Hematopoietic multipotent progenitor cell (in vitro differentiated cells): ENCODE results near the gene PAXX. TPM values are rescaled to one million over a fixed set of nuclear protein-coding genes. Genes with fewer than 3 reads are reported as not detected.
A peak's percentile ranks its signal among the peaks of the same experiment; 100 is the strongest.
"Not testable (repeated sequence)": the region's sequence is repeated elsewhere in the genome, so short reads cannot be mapped to it uniquely, and the experiment has no call there.

Source experiments
- DNase-seq, 3 donors: peaks; one replicate each; pipeline ENCODE4 v3.0.0-alpha.2; 2011 to 2015; ENCODE audit warnings: low read depth in 2 of 3, low spot score in 2 of 3
- total RNA-seq: library from RNA; depleted of rRNA; stranded (reverse); fragments of >200 nt; gene quantifications from one replicate; pipeline ENCODE4 v1.2.3, GENCODE V29; 2012

The PAXX gene
- total RNA-seq, 1 donor, result 16.7 TPM

DNA sequence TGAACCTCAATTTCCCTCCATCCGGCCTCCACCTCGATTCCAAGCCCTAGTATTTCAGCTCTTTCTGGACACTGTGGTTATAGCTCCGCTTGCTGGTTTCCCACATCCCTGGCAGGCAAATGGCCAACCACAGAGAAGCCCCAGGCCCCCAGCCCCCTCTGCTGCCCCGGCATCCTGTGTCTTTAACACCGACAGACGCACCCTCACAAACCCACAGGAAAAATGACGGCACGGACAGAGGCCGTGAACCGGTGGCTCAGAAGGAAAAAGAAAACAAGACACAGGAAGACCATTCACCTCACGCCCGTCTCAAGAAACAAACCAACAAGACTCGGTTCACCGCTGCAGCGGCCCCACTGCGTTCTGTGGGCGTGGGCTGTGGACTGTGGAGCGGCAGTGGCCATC, 5.6 kb downstream of the PAXX start:
- DNase-seq, result no peak

DNA sequence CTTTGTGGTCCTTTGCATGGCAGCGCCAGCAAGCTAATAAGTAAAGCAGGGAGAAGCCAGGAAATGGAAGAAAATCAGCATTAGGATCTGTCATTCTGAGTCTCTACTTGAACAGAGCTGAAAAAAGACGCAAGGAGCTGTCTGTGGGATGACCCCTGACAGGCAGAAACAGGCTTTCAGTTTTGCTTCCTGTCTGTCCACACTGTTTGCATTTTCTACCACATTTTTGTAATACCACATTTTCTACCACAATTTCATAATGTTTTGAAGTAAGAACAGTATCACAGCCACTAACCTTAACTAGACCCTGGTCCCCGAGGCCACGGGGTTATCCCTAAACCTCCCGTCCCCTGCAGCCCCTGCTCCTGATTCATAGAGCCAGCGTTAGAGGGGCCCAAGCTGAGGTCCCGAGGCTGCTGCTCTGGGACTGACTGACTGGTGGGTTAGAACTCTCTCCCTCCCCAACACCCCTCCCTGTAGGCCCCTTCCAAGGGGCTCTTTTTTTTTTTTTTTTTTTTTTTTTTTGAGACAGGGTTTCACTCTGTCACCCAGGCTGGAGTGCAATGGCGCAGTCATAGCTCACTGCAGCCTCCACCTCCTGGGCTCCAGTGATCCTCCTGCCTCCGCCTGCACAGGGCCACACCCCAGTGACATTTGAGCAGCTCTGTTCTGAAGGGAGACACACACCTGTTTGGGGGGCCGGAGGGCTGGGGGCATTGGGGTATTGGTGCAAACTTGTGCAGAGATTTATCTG, 8.1 kb downstream of the PAXX start:
- DNase-seq, result peak in 1 of 3 donors; percentile 41

DNA sequence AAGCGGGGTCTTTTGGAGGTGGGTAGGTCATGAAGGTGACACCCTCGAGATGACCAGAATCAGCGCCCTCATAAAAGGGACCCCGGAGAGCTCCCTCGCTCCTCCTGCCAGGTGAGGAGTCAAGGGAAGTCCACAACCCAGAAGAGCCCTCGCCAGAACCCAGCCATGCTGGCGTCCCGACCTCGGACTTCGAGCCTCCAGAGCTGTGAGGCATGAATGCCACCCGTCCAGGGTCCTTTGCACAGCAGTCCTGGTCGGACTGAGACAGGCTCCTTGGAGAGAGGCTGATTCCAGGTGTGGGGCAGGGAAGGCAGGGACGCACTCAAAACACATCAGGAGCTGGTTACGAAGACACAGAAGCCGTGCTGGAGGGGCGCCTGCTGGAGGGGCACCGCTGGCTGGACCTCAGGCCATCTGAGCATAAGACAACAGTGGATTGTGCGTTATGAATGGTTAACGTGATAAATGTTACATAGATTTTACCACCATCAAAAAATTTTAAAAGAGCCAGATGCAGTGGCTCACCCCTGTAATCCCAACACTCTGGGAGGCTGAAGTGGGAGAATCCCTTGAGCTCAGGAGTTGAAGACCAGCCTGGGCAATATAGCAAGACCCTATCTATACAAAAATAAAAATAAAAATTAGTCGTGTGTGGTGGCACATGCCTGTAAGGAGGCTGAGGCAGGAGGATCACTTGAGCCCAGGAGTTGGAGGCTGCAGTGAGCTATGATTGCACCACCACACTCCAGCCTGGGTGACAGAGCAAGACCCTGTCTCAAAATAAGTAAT, 9.8 kb downstream of the PAXX start:
- no peak for DNase-seq

DNA sequence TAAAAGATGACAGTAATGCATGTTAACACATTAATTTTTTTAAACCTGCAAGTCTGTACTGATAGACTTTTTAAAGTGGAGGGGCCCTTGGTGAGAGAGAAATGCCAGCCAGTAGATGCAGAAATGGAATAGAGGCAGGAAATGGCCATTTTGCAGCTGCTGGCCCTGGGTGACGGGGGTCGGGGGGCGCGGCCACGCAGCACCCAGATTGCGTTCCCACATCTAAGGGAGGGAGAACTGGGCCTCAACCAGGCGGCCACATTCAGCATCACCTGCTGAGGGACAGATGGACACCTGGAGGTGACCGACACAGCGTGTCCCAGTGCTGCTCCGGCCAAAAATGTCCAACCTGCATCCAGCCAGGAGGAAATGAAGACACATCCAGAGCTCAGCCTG, 10.4 kb downstream of the PAXX start:
- no peak for DNase-seq

DNA sequence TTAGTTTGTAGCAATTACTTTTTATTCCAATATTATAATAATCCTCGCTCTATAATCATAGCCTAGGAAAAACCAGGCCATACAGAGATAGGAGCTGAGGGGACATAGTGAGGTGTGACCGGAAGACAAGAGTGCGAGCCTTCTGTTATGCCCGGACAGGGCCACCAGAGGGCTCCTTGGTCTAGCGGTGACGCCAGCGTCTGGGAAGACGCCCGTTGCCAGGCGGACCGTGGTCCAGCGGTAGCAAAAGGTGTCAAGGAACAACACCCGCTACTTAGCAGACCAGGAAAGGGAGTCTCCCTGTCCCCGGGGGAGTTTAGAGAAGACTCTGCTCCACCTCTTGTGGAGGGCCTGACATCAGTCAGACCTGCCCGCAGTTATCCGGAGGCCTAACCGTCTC, 12.1 kb downstream of the PAXX start:
- DNase-seq, result not testable (repeated sequence)

DNA sequence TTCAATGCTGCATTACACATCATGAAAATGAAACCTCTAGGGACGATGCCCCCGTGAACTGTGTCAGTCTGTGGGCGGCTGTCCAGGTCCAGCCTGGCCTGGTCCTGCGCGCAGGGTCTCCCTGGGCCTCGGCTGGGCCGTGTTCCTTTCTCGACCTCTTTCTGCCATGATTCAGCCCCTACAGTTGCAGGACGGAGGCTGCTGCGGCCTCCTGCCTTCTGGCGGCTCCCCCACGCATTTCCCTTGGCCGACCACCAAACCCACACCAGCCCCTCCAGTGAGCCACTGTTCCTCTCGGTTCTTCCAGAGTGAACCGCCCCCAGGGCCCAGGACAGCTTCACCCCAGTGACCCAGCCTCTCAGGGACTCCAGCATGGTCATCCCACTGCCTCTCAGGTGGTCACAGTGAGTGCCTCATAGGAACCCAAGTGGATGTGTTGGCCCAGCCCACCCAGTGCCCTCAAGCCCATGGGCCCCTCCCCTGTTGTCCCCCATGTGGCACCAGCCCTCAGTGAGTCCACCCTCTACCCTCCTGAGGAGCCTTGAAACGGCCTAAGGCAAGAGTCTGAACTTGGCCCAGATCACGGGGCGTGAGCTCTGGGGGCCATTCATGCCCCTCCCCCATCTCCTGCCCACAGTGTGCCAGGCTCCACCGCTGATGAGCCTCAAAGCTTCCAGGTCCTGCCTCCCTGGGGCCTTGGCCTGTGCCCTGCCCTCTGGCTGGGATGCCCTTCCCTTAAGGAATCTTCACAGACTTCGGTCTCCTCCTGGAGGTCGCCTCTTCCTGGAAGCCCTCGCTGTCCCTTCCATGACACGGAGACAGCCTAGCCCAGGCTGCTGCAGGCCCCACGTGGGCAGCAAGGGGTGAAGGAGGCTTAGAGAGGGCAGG, 14.1 kb downstream of the PAXX start:
- peak in 1 of 3 donors; percentile 51 for DNase-seq

DNA sequence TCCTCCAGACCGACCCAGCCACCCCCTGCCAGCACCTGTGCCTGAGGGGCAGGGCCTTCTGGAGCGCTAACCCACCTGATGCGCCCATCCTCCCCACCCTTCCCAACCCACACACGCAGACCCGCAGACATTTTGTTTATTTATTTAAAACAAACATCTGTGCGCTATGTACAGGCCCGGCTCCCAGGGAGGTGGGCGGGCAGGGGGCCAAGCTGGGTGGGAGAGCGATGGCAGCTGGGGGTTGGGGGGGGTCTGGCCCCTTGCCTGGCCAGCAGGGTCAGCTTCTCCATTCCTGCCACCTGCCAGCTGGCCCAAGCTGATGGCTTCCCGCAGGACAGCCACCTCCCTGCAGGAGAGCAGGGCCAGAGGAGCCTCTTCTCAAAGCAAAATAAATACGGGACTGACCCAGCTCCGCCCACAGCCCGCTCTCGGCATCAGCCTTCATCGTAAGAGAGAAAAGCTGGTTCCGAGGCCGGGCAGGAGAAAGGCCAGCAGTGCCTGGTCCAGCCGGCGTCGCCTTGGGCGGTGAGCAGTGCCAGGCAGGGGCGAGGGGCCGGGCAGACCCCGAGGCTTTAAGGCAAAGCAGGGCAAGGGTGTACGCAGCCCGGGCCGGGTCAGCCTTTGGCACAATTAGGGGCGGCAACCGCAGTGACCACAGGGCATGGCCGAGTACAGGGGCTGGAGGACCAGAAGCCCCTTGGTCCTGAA, 15.0 kb downstream of the PAXX start:
- no peak for DNase-seq

DNA sequence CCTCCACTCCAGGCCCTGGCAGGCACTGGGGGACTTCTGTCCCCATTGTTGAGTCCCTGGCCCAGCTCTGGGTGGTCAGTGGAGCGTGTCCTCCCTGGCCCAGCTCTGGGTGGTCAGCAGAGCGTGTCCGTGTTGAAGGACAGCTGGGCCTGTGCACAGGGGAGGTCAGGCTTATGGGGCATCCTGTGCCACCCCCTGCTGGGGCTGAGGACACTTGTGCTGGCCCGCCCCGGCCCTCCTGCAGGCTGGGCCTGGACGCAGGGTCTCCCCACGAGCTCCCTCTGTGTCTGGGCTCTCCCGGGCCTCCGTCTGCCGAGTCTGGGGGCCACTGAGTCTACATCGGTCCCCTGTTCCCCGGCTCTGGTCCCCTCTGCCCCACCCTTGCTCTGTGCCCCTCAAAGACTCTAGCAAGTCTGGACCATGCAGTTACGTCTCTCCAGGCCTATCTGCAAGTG, 15.6 kb downstream of the PAXX start:
- DNase-seq, result no peak

DNA sequence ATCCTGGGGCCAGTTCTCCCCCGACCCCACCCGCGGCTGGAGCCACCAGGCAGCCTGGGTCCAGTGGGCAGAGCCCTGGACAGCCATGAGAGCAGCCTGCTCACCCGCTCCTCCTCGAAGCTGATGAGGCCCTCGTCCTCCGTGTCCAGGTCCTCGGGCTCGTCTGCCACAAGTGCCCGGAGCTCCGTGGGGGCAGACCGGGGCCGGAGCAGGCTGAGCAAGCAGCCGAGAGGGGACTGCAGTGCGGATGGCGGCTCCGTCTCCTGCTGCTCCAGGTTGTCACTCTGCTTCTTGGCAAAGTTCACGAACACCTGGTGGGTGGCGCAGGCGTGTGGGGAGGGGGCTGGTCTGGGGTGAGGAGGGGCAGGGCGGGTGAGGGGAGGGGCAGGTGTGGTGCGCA, 16.1 kb downstream of the PAXX start:
- no peak for DNase-seq

DNA sequence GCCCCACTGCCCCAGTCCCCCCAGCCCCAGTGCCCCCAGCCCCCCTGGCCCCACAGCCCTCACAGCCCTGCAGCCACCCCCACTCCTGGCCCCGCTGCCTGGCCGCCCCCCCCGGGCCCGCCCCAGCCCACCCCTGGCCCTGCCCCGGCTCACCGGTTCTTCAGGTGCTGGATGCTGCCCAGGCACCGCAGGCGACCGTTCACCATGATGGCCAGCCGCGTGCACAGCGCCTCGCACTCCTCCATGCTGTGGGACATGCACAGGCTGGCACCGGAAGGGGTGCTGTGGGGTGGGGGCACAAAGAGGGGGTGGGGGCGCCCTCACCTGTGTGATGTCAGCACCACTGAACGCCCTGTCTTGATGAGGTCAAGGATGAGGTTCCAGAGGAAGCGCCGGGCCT, 17.0 kb downstream of the PAXX start:
- DNase-seq, result no peak

DNA sequence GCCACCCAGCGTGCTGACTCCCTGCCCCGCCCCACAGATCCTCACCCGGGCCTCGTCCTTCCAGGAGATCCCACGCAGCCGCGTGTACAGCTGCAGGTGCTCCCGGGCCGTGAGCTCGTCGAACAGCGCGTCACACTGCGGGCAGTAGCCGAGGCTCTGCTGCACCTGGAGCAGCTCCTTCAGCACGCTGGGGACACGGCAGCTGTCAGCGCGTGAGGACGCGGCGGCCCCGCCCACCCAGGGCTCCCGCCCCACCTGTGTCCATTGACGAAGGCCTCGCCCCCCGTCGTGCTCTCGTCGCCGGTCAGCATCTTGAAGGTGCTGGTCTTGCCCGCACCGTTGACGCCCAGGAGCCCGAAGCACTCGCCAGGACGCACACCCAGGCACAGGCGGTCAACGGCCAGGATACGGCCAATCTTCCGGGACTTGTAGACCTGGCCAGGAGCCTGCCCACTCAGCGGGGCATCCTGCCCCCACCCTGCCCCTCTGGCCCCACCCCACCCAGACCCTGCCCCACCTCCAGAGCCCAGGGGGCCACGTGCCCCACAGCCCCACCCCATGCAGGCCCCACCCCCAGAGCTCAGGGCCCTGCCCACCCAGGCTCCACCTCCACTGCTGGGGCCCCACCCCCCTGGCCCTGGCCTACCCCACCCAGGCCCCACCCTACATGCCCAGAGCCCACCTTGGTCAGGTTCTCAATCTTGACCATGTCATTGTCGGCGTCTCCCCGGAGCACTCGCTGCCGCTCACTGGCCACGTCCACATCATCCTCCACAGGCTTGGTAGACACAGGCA, 17.9 kb downstream of the PAXX start:
- no peak for DNase-seq

DNA sequence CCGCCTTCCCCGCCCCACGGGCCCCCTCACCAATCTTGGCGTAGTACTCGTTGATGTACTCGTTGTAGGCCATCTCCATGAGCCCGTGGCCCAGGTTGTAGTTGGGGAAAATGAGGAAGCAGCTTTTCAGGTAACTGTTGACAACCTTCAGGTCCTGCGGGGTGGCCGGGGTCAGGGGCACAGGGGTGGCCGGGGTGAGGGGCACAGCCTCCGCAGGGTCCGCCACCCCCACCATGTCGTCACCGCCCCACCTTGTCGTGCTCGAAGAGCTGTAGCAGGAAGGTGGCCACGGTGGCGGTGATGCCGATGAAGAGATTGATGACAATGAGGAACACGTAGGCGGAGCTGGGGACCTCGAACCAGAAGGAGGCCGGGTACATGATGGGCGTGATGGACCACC, 18.9 kb downstream of the PAXX start:
- DNase-seq, result no peak

DNA sequence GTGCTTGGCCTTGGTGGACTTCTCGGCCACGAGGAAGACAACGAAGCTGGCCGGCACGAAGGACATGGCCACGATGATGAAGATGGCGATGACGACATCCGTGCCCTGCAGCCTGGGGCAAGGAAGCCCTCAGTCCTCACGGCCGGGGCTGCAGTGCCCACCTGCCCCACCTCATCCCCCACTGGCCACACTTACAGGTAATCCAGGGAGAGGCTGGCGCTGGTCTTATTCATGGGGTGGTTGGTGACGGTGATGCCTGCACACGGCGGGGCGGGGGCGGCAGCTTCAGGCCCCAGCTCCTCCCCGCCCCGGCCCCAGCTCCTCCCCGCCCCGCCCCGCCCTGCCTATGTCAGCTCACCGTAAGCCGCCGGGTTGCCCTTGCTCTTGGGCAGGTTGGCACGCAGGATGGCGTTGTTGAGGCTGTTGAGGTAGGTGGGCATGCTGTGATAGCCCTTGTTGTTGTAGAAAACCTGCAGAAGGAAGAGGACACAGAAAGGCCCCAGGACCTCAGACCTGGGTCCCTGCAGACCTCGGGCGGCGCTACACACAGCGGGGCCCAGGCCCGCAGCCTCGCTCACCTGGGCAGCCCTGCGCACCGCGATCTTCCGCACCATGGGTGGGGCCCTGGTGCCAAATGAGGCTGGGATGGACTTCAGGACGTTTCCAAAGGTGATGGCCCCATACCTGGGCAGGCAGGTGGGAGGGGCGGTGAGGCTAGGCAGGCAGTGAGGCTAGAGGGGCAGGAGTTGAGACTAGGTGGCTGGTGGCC, 19.9 kb downstream of the PAXX start:
- no peak for DNase-seq

DNA sequence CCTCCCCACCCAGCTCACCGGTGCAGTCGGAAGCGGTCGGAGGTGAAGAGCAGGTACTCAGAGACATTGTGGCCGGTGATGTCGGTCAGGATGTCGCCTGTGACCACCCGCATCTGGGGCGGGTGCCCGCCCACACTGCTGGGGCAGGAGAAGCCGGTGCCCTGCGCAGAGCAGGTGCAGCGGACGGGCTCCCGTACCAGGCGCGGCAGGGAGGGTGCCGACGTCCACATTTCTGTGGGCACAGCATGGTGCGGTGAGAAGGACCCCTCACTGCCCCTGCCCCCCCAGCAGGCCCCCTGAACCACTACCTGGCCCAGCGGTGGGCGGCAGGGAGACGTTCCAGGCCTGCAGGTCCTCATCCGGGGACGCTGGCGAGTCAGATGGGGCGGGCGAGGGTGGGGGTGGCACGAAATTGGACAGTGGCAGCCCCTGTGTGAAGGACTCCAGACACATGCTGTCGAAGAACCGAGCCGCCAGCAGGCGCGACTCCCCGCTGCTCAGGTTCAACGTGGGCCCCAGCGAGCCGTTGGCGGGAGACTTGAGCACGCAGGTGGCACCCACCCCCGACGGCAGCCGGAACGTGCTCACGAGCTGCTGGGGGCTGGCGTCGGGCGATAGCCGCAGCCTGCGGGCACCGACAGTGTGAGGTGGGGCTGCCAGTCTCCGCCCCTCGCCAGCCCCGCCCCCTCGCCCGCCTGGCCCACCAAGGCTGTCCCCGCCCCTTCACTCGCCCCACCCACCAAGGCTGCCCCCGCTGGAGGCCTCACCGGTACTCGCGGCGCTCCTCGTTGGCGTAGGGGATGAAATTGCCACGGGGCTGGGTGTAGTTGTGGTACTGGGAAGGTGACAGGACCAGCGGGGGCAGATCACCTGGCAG, 20.7 kb downstream of the PAXX start:
- DNase-seq, result no peak

DNA sequence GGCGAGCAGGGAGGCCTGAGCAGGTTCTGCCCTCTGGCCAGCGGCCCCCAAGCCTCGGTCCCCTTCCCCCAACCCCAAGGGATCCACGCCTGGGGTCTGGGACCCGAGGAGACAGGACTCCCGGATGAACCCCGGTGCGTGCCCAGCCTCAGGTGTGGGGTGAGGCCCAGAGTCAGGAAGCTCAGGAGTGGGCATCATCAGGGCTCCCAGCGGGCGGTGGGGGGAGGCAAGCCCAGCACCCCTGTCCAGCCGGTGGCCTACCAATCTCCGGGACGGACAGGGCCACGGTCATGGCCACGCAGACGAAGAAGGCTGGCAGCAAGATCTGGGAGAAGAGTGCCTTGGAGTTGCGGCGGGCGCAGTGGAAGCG, 21.3 kb downstream of the PAXX start:
- DNase-seq, result no peak

DNA sequence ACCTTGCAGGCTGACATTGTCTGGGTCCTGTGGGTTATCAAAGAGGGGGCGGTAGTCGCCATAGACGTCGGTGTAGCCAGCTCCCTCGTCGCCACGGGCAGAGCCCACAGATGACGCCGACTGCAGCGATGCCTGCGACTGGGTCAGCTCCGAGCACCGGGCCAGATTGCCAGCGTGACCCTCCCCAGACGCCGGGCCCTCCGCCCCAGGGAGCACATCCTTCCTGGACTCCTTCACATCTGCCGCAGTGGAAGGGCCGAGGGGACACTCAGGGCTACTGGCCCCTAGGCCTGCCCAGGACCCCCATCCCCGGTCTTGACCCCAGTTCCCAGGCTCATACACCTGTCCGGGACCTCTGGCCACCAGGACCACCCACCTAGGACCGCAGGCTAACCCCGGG, 21.9 kb downstream of the PAXX start:
- DNase-seq, result no peak

DNA sequence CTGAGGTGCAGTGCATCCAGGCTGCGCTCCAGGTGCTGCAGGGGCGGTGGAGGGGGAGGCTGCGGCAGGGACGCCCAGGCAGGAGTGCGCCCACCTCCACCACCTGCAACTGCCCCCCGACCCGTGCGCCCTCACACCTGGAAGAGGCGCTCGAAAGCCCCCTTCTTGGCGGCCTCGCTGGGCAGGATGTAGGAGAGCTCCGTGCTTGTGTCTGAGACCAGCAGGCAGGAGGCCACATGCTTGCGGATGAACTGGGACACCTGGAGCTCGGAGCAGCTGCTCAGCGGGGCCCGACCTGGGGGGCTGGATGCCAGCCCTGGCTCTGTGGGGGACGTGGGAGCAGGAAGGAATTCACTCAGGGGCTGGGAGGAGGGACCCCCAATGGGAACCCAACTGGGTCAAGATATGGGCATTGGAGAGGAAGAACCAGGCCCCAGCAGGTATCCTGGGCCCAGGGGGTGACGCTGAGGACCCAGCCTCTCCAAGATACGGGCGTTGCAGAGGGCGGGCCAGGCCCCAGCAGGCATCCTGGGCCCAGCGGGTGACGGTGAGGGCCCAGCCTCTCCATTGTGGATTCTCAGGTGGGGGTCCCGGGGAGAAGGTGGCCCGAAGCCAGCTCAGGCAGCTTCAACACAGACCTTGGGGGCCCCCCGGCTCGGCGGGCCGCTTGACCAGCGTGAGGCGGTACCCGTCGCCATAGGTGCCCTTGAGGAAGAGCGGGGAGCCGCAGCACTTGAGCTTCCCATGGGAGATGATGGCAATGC, 22.7 kb downstream of the PAXX start:
- DNase-seq, result no peak
